Esophagus squamous epithelium (tissue), 4 donors: Measurements from ENCODE around the gene SH3YL1.

Experiments
- CTCF ChIP-seq, 6 experiments: fragments of 450-650 bp in 4 of 6; fragments of 200-600 bp in 2 of 6; sonication (generic) in 2 of 6; IDR thresholded peaks; one replicate each; pipeline ENCODE4 v1.5.1; 2016 to 2019; ENCODE audit warnings: antibody characterized with exemption in 6 of 6, mild to moderate bottlenecking in 4 of 6, moderate library complexity in 4 of 6
- POLR2A ChIP-seq, 4 donors: fragments of 450-650 bp; IDR thresholded peaks; one replicate each; pipeline ENCODE4 v1.6.1; 2017; ENCODE audit warnings: antibody characterized with exemption in 4 of 4, mild to moderate bottlenecking in 4 of 4, moderate library complexity in 3 of 4

DNA sequence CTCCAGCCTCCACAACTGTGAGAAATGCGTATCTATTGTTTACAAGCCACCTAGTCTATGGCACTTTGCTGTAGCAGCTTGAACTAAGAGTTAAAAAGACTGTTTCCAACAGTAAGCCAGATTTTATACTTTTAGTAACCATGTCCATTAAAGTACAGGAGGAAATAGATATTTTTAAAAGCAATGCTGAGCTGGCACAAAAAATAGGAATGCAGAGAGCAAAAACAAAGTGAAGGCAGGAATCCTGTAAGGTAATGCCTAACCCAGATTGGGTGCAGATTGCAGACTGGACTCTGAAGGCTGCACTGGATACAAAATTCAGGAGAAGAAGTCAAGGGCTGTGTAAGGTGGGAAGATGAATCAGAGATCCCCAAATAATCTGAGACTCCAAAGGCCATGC is 55.5 kb downstream of the SH3YL1 start:
- no peak for TF ChIP-seq CTCF (IDR thresholded peaks at IDR 0.05)
- no peak for TF ChIP-seq POLR2A (IDR thresholded peaks at IDR 0.05)
